Mucosa of stomach (tissue), 1 donor: ENCODE measurements around the gene HORMAD2.
"Not testable (repeated sequence)": the region's sequence is repeated elsewhere in the genome, so short reads cannot be mapped to it uniquely, and the experiment has no call there.

ENCODE experiments used
- H3K27me3 ChIP-seq: one replicate; pipeline ENCODE4 v1.7.0; 2013; ENCODE audit warnings: mild to moderate bottlenecking, low read length; ENCODE audit not compliant: control insufficient read depth, insufficient read depth
- H3K36me3 ChIP-seq: one replicate; pipeline ENCODE4 v1.7.0; 2013; ENCODE audit warnings: low read length; ENCODE audit not compliant: control insufficient read depth, insufficient read depth
- H3K4me1 ChIP-seq: one replicate; pipeline ENCODE4 v1.7.0; 2013; ENCODE audit warnings: mild to moderate bottlenecking, low read length; ENCODE audit not compliant: control insufficient read depth, insufficient read depth
- H3K4me3 ChIP-seq: one replicate; pipeline ENCODE4 v1.7.0; 2013; ENCODE audit warnings: low read length
- H3K9ac ChIP-seq: one replicate; pipeline ENCODE4 v1.7.0; 2013; ENCODE audit warnings: mild to moderate bottlenecking, low read length, moderate library complexity
- H3K9me3 ChIP-seq: one replicate; pipeline ENCODE4 v1.7.0; 2013; ENCODE audit warnings: mild to moderate bottlenecking, low read length, moderate library complexity; ENCODE audit not compliant: control insufficient read depth
- donor health status: Pancreatic carcinoma.

HORMAD2 gene

GRCh38 chr22:30062259-30062658, 18.0 kb upstream of the HORMAD2 start:
- Histone ChIP-seq H3K9ac (no peak overlapping the region), H3K9me3 (no peaks in the 10 kb centered on the region), H3K27me3 (no peaks in the 10 kb centered on the region), H3K4me3 (no peak overlapping the region), H3K4me1 (peaks cover 4% of the 10 kb centered on the region), H3K36me3 (no peaks in the 10 kb centered on the region)

- no peaks in the 10 kb centered on the region for H3K9me3 ChIP-seq
- no peak overlapping the region for H3K9ac ChIP-seq
- no peaks in the 10 kb centered on the region for H3K27me3 ChIP-seq
- H3K36me3 ChIP-seq: no peaks in the 10 kb centered on the region
- no peak overlapping the region for H3K4me3 ChIP-seq
- peaks cover 4% of the 10 kb centered on the region for H3K4me1 ChIP-seq
Measured at GRCh38 chr22:30062950-30063349, 17.3 kb upstream of the HORMAD2 start.

- Histone ChIP-seq H3K9me3 (no peaks in the 10 kb centered on the region), H3K9ac (no peak overlapping the region), H3K4me3 (no peak overlapping the region), H3K36me3 (no peaks in the 10 kb centered on the region), H3K4me1 (peaks cover 4% of the 10 kb centered on the region), H3K27me3 (no peaks in the 10 kb centered on the region)
Measured at GRCh38 chr22:30064172-30064571, 16.1 kb upstream of the HORMAD2 start.

- Histone ChIP-seq H3K9me3 (no peaks in the 10 kb centered on the region), H3K36me3 (no peaks in the 10 kb centered on the region), H3K9ac (no peak overlapping the region), H3K27me3 (no peaks in the 10 kb centered on the region), H3K4me3 (no peak overlapping the region), H3K4me1 (peaks cover 5% of the 10 kb centered on the region)
Measured at GRCh38 chr22:30073743-30074142, 6.5 kb upstream of the HORMAD2 start.

DNA sequence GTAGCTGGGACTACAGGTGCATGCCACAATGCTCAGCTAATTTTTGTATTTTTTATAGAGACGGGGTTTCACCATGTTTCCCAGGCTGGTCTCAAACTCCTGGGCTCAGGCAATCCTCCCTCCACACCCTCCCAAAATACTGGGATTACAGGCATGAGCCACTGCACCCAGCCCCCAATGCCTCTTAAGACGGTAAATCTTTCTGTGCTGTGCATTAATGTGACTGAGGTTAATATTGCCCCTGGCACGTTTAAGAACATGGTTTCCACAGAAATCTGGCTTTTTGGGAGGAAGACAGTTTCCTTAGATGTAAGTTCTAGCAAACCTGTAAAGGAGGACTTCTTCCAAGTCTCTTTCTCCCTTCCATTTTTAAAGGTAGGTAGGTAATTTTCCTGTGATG, 6.1 kb upstream of the HORMAD2 start:
- H3K36me3 ChIP-seq: no peaks in the 10 kb centered on the region
- H3K27me3 ChIP-seq: no peaks in the 10 kb centered on the region
- H3K4me1 ChIP-seq: peaks cover 5% of the 10 kb centered on the region
- H3K4me3 ChIP-seq: no peak overlapping the region
- no peaks in the 10 kb centered on the region for H3K9me3 ChIP-seq
- no peak overlapping the region for H3K9ac ChIP-seq

GRCh38 chr22:30074994-30075393, 5.3 kb upstream of the HORMAD2 start:
- no peak overlapping the region for H3K9ac ChIP-seq
- H3K4me1 ChIP-seq: peaks cover 5% of the 10 kb centered on the region
- H3K4me3 ChIP-seq: no peak overlapping the region
- H3K9me3 ChIP-seq: no peaks in the 10 kb centered on the region
- no peaks in the 10 kb centered on the region for H3K36me3 ChIP-seq
- H3K27me3 ChIP-seq: no peaks in the 10 kb centered on the region

DNA sequence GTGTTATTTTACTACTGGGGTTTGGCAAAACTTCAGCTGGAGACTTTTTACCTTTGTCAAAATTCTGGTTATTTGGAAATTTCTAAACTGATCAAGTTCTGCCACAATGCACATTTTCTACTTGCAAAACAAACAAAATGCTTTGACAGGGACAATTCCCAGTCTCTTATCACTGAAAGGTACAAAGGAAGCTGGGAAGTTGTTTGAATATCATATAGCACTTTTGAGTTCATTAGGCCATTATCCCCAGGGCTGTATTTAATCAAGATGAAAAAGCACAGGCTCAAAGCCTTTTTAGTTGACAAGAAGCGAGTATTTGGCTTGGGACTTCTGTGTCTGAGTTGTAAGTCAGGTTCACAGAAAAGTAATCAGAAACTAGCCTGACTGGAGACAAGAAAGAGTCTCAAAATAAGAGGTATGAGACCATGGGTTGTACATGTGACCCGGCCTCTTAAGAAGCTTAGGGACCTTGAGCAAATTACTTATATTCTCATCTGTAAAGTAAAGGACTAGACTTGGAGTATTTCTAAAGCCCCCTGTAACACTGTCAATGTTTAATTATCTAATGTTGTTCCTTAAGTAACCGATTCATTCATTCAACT, 2.9 kb upstream of the HORMAD2 start:
- Histone ChIP-seq H3K36me3 (no peaks in the 10 kb centered on the region), H3K9ac (no peak overlapping the region), H3K27me3 (peaks cover 5% of the 10 kb centered on the region), H3K4me1 (peaks cover 5% of the 10 kb centered on the region), H3K9me3 (no peaks in the 10 kb centered on the region), H3K4me3 (no peak overlapping the region)

DNA sequence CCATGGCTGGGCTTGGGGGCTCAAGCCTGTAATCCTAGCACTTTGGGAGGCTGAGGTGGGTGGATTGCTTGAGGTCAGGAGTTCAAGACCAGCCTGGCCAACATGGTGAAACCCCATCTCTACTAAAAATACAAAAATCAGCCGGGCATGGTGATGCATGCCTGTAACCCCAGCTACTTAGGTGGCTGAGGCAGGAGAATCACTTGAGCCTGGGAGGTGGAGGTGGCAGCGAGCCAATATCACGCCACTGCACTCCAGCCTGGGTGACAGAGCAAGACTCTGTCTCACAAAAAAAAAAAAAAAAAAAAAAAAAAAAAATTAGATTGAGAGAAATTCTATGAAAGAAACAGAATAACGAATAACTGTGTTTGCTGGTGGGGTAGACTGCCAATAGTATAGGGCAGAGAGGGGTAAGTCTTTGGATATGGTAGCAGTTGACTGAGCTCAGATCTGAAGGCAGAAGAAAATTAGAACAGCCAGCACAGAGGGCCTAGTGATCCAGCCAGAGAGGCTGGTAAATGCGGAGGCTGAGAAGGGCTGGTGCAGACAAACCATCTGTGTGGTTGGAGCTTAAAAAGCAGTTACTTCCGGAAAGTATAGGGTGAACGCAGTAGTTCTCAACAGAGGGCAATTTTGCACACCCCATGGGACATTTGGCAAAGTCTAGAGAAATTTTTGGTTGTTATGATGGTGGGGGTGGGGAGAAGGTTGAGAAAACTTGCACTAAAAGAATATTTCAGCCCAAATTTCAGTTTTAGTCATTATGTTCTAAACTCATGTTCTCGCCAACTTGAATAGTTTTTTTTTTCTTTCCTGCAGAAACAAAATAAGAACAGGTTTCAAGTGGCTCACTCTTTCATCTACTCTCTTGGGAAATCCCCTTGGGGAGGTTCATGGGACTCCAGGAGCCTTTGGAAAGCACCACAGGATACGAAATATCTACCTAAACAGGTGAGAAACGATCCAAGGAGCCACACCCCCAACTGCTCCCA, 1.6 kb upstream of the HORMAD2 start:
- H3K36me3 ChIP-seq: no peaks in the 10 kb centered on the region
- peaks cover 5% of the 10 kb centered on the region for H3K4me1 ChIP-seq
- H3K4me3 ChIP-seq: no peak overlapping the region
- no peaks in the 10 kb centered on the region for H3K9me3 ChIP-seq
- no peak overlapping the region for H3K9ac ChIP-seq
- H3K27me3 ChIP-seq: peaks cover 5% of the 10 kb centered on the region

DNA sequence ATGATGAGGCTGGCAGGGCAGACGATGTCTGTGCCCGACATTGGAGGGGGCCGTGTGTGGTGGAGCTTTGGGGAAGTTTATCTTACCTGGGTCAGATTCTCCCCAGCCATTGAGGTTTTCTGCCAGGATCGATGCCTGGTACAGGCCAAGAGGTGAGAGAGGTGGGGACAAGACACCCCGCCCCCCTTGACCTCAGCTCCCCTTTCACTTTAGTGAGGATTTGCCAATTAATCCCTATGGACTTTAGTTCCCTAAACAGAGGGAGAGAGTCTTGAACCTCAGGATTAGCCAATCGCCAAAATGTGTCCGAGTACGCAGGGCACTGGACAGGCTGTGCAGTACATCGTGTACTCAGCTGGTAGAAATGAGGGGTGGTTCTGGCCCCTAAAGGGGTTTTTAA, 541 bp downstream of the HORMAD2 start:
- no peak overlapping the region for H3K4me3 ChIP-seq
- H3K9me3 ChIP-seq: no peaks in the 10 kb centered on the region
- no peaks in the 10 kb centered on the region for H3K36me3 ChIP-seq
- peaks cover 5% of the 10 kb centered on the region for H3K27me3 ChIP-seq
- H3K4me1 ChIP-seq: peaks cover 5% of the 10 kb centered on the region
- H3K9ac ChIP-seq: no peak overlapping the region

DNA sequence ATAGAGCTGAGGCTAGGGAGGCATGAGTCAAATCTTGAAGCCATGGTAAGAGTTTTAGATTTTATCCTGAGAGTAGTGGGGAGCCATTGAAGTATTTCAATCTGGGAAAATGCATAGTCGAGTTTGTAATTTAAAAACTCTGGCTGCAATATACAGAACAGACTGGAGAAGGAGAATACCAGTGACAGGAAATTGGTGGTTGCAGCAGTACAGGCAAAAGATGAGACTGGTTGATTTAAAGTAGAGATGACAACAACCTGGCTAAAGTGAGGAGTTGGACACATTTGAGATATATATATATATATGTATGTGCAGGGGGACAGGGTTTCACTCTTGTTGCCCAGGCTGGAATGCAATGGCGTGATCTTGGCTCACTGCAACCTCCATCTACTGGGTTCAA, 6.2 kb downstream of the HORMAD2 start:
- Histone ChIP-seq H3K36me3 (no peaks in the 10 kb centered on the region), H3K4me3 (no peak overlapping the region), H3K9me3 (no peaks in the 10 kb centered on the region), H3K9ac (no peak overlapping the region), H3K27me3 (no peaks in the 10 kb centered on the region), H3K4me1 (no peaks in the 10 kb centered on the region)

DNA sequence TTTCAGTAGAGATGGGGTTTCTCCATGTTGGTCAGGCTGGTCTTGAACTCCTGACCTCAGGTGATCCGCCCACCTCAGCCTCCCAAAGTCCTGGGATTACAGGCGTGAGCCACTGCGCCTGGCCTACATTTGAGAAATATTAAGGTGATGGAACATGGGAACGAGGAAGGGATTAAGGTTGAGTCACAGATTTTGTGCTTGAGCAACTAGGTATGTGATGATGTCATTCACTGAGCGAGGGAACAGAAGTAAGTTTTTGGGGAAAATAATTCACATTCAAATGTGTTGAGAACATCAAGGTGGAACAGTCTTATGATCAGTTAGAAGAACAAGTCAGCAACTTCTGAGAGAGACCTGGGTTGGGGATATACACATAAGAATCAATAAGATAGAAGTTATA, 6.8 kb downstream of the HORMAD2 start:
- H3K9ac ChIP-seq, H3K4me1 ChIP-seq, H3K36me3 ChIP-seq, H3K27me3 ChIP-seq, H3K9me3 ChIP-seq, H3K4me3 ChIP-seq: not testable (repeated sequence)

- Histone ChIP-seq H3K27me3 (no peaks in the 10 kb centered on the region), H3K4me3 (no peak overlapping the region), H3K36me3 (no peaks in the 10 kb centered on the region), H3K9ac (no peak overlapping the region), H3K4me1 (no peaks in the 10 kb centered on the region), H3K9me3 (no peaks in the 10 kb centered on the region)
Measured at GRCh38 chr22:30087611-30088010, 7.3 kb downstream of the HORMAD2 start.
